Measurements from ENCODE around the gene CYP2B6.
"Not testable (repeated sequence)": the region's sequence is repeated elsewhere in the genome, so short reads cannot be mapped to it uniquely, and the experiment has no call there.

CYP2B6 gene

GRCh38 chr19:41027273-41027967, 36.3 kb downstream of the CYP2B6 start:
- Histone ChIP-seq H3K4me3 (ENCODE audit: low read depth in 1 of 5, low read length in 5 of 5) (no peak overlapping the region), H3K27me3 (ENCODE audit: control insufficient read depth in 5 of 5, insufficient read depth in 4 of 5, low read length in 5 of 5) (peaks cover 17 to 22% (median 21%) of the 10 kb centered on the region in 5 donors), H3K4me1 (ENCODE audit: control insufficient read depth in 5 of 5, insufficient read depth in 5 of 5, low read length in 5 of 5) (no peaks in the 10 kb centered on the region), H3K9ac (ENCODE audit: low read length in 5 of 5) (no peak overlapping the region), H3K36me3 (ENCODE audit: control insufficient read depth in 5 of 5, insufficient read depth in 5 of 5, low read length in 5 of 5) (no peaks in the 10 kb centered on the region), H3K9me3 (ENCODE audit: control insufficient read depth in 5 of 5, low read length in 5 of 5) (no peaks in the 10 kb centered on the region), H3K27ac (ENCODE audit: low read depth, low read length) (no peak overlapping the region)

GRCh38 chr19:41029524-41030432, 38.7 kb downstream of the CYP2B6 start:
- H3K4me1 ChIP-seq (ENCODE audit: control insufficient read depth in 5 of 5, insufficient read depth in 5 of 5, low read length in 5 of 5): no peaks in the 10 kb centered on the region
- no peak overlapping the region for H3K4me3 ChIP-seq (ENCODE audit: low read depth in 1 of 5, low read length in 5 of 5)
- H3K36me3 ChIP-seq (ENCODE audit: control insufficient read depth in 5 of 5, insufficient read depth in 5 of 5, low read length in 5 of 5): no peaks in the 10 kb centered on the region
- H3K27me3 ChIP-seq (ENCODE audit: control insufficient read depth in 5 of 5, insufficient read depth in 4 of 5, low read length in 5 of 5): peaks cover 11 to 17% (median 12%) of the 10 kb centered on the region in 5 donors
- no peak overlapping the region for H3K9ac ChIP-seq (ENCODE audit: low read length in 5 of 5)
- H3K27ac ChIP-seq (ENCODE audit: low read depth, low read length): no peak overlapping the region
- no peaks in the 10 kb centered on the region for H3K9me3 ChIP-seq (ENCODE audit: control insufficient read depth in 5 of 5, low read length in 5 of 5)

GRCh38 chr19:41030651-41031050, 39.6 kb downstream of the CYP2B6 start:
- H3K4me3 ChIP-seq (ENCODE audit: low read depth in 1 of 5, low read length in 5 of 5): no peak overlapping the region
- no peak overlapping the region for H3K27ac ChIP-seq (ENCODE audit: low read depth, low read length)
- peaks cover 6 to 11% (median 9%) of the 10 kb centered on the region in 5 donors for H3K27me3 ChIP-seq (ENCODE audit: control insufficient read depth in 5 of 5, insufficient read depth in 4 of 5, low read length in 5 of 5)
- H3K36me3 ChIP-seq (ENCODE audit: control insufficient read depth in 5 of 5, insufficient read depth in 5 of 5, low read length in 5 of 5): no peaks in the 10 kb centered on the region
- no peak overlapping the region for H3K9ac ChIP-seq (ENCODE audit: low read length in 5 of 5)
- H3K9me3 ChIP-seq (ENCODE audit: control insufficient read depth in 5 of 5, low read length in 5 of 5): no peaks in the 10 kb centered on the region
- no peaks in the 10 kb centered on the region for H3K4me1 ChIP-seq (ENCODE audit: control insufficient read depth in 5 of 5, insufficient read depth in 5 of 5, low read length in 5 of 5)

GRCh38 chr19:41031916-41032315, 40.8 kb downstream of the CYP2B6 start:
- Histone ChIP-seq H3K27me3 (ENCODE audit: control insufficient read depth in 5 of 5, insufficient read depth in 4 of 5, low read length in 5 of 5) (peaks cover 0 to under 1% (median 0%) of the 10 kb centered on the region in 5 donors), H3K27ac (ENCODE audit: low read depth, low read length) (no peak overlapping the region), H3K4me1 (ENCODE audit: control insufficient read depth in 5 of 5, insufficient read depth in 5 of 5, low read length in 5 of 5) (no peaks in the 10 kb centered on the region), H3K36me3 (ENCODE audit: control insufficient read depth in 5 of 5, insufficient read depth in 5 of 5, low read length in 5 of 5) (no peaks in the 10 kb centered on the region), H3K9me3 (ENCODE audit: control insufficient read depth in 5 of 5, low read length in 5 of 5) (no peaks in the 10 kb centered on the region), H3K4me3 (ENCODE audit: low read depth in 1 of 5, low read length in 5 of 5) (no peak overlapping the region), H3K9ac (ENCODE audit: low read length in 5 of 5) (no peak overlapping the region)

- H3K9ac ChIP-seq (ENCODE audit: low read length in 5 of 5); H3K27ac ChIP-seq (ENCODE audit: low read depth, low read length); H3K9me3 ChIP-seq (ENCODE audit: control insufficient read depth in 5 of 5, low read length in 5 of 5); H3K27me3 ChIP-seq (ENCODE audit: control insufficient read depth in 5 of 5, insufficient read depth in 4 of 5, low read length in 5 of 5); H3K4me1 ChIP-seq (ENCODE audit: control insufficient read depth in 5 of 5, insufficient read depth in 5 of 5, low read length in 5 of 5); H3K4me3 ChIP-seq (ENCODE audit: low read depth in 1 of 5, low read length in 5 of 5); H3K36me3 ChIP-seq (ENCODE audit: control insufficient read depth in 5 of 5, insufficient read depth in 5 of 5, low read length in 5 of 5): not testable (repeated sequence)
Measured at GRCh38 chr19:41033324-41033723, 42.2 kb downstream of the CYP2B6 start.

- no peaks in the 10 kb centered on the region for H3K9me3 ChIP-seq (ENCODE audit: control insufficient read depth in 5 of 5, low read length in 5 of 5)
- no peak overlapping the region for H3K4me3 ChIP-seq (ENCODE audit: low read depth in 1 of 5, low read length in 5 of 5)
- H3K4me1 ChIP-seq (ENCODE audit: control insufficient read depth in 5 of 5, insufficient read depth in 5 of 5, low read length in 5 of 5): no peaks in the 10 kb centered on the region
- H3K27me3 ChIP-seq (ENCODE audit: control insufficient read depth in 5 of 5, insufficient read depth in 4 of 5, low read length in 5 of 5): no peaks in the 10 kb centered on the region
- H3K36me3 ChIP-seq (ENCODE audit: control insufficient read depth in 5 of 5, insufficient read depth in 5 of 5, low read length in 5 of 5): no peaks in the 10 kb centered on the region
- no peak overlapping the region for H3K27ac ChIP-seq (ENCODE audit: low read depth, low read length)
- H3K9ac ChIP-seq (ENCODE audit: low read length in 5 of 5): no peak overlapping the region
Measured at GRCh38 chr19:41039806-41040205, 48.7 kb downstream of the CYP2B6 start.

- not testable (repeated sequence) for H3K9ac ChIP-seq (ENCODE audit: low read length in 5 of 5); H3K27ac ChIP-seq (ENCODE audit: low read depth, low read length); H3K27me3 ChIP-seq (ENCODE audit: control insufficient read depth in 5 of 5, insufficient read depth in 4 of 5, low read length in 5 of 5); H3K4me3 ChIP-seq (ENCODE audit: low read depth in 1 of 5, low read length in 5 of 5); H3K9me3 ChIP-seq (ENCODE audit: control insufficient read depth in 5 of 5, low read length in 5 of 5); H3K4me1 ChIP-seq (ENCODE audit: control insufficient read depth in 5 of 5, insufficient read depth in 5 of 5, low read length in 5 of 5); H3K36me3 ChIP-seq (ENCODE audit: control insufficient read depth in 5 of 5, insufficient read depth in 5 of 5, low read length in 5 of 5)
Measured at GRCh38 chr19:41045095-41045494, 54.0 kb downstream of the CYP2B6 start.

- Histone ChIP-seq H3K4me3 (ENCODE audit: low read depth in 1 of 5, low read length in 5 of 5) (no peak overlapping the region), H3K9me3 (ENCODE audit: control insufficient read depth in 5 of 5, low read length in 5 of 5) (no peaks in the 10 kb centered on the region), H3K9ac (ENCODE audit: low read length in 5 of 5) (no peak overlapping the region), H3K4me1 (ENCODE audit: control insufficient read depth in 5 of 5, insufficient read depth in 5 of 5, low read length in 5 of 5) (no peaks in the 10 kb centered on the region), H3K27ac (ENCODE audit: low read depth, low read length) (no peak overlapping the region), H3K27me3 (ENCODE audit: control insufficient read depth in 5 of 5, insufficient read depth in 4 of 5, low read length in 5 of 5) (peaks cover 0 to 3% (median 0%) of the 10 kb centered on the region in 5 donors), H3K36me3 (ENCODE audit: control insufficient read depth in 5 of 5, insufficient read depth in 5 of 5, low read length in 5 of 5) (no peaks in the 10 kb centered on the region)
Measured at GRCh38 chr19:41050426-41050825, 59.3 kb downstream of the CYP2B6 start.

GRCh38 chr19:41052162-41052561, 61.1 kb downstream of the CYP2B6 start:
- H3K9ac ChIP-seq (ENCODE audit: low read length in 5 of 5); H3K4me1 ChIP-seq (ENCODE audit: control insufficient read depth in 5 of 5, insufficient read depth in 5 of 5, low read length in 5 of 5); H3K27ac ChIP-seq (ENCODE audit: low read depth, low read length); H3K36me3 ChIP-seq (ENCODE audit: control insufficient read depth in 5 of 5, insufficient read depth in 5 of 5, low read length in 5 of 5); H3K9me3 ChIP-seq (ENCODE audit: control insufficient read depth in 5 of 5, low read length in 5 of 5); H3K4me3 ChIP-seq (ENCODE audit: low read depth in 1 of 5, low read length in 5 of 5); H3K27me3 ChIP-seq (ENCODE audit: control insufficient read depth in 5 of 5, insufficient read depth in 4 of 5, low read length in 5 of 5): not testable (repeated sequence)

GRCh38 chr19:41053331-41053730, 62.2 kb downstream of the CYP2B6 start:
- H3K9me3 ChIP-seq (ENCODE audit: control insufficient read depth in 5 of 5, low read length in 5 of 5); H3K4me3 ChIP-seq (ENCODE audit: low read depth in 1 of 5, low read length in 5 of 5); H3K36me3 ChIP-seq (ENCODE audit: control insufficient read depth in 5 of 5, insufficient read depth in 5 of 5, low read length in 5 of 5); H3K4me1 ChIP-seq (ENCODE audit: control insufficient read depth in 5 of 5, insufficient read depth in 5 of 5, low read length in 5 of 5); H3K27ac ChIP-seq (ENCODE audit: low read depth, low read length); H3K9ac ChIP-seq (ENCODE audit: low read length in 5 of 5); H3K27me3 ChIP-seq (ENCODE audit: control insufficient read depth in 5 of 5, insufficient read depth in 4 of 5, low read length in 5 of 5): not testable (repeated sequence)

Measured in subcutaneous abdominal adipose tissue (tissue), 5 donors.